ENCODE results near the gene XPNPEP1.

GRCh38 chr10:109912335-109913281, 10.7 kb downstream of the XPNPEP1 start:
- no peak for TF ChIP-seq CTCF (IDR thresholded peaks at IDR 0.05; ENCODE audit: poor library complexity, severe bottlenecking)
- no peak for TF ChIP-seq MXI1 (conservative IDR thresholded peaks at IDR 0.05; ENCODE audit: poor library complexity, severe bottlenecking)
- no peak for TF ChIP-seq TAF1 (IDR thresholded peaks at IDR 0.05; ENCODE audit: low read depth)
- TF ChIP-seq EZH2 (IDR thresholded peaks at IDR 0.05; ENCODE audit: borderline replicate concordance, insufficient read depth, low read length, poor library complexity, severe bottlenecking) = no peak
- TF ChIP-seq POLR2AphosphoS5 (IDR thresholded peaks at IDR 0.05) = no peak

All from neural cell (in vitro differentiated cells).